D721Med (cell line): ENCODE data around the gene NUTF2.
"Not testable (repeated sequence)": the region's sequence is repeated elsewhere in the genome, so short reads cannot be mapped to it uniquely, and the experiment has no call there.

Source experiments
- DNase-seq: peaks from one replicate; pipeline ENCODE4 v3.0.0; 2011; ENCODE audit warnings: low spot score; ENCODE audit not compliant: insufficient read length
- FAIRE-seq: peaks from 2 replicates; lab custom pipeline; 2011; peaks lifted over from hg19 to GRCh38; lab: Jason Lieb, UNC
- TF ChIP-seq, protein P1 (sequence below): IDR thresholded peaks from 2 replicates; pipeline ENCODE4 v1.5.1; 2012; ENCODE audit warnings: mild to moderate bottlenecking, control low read depth; ENCODE audit not compliant: insufficient read depth; ENCODE audit errors: missing control alignments

Gene NUTF2

GRCh38 chr16:67822511-67822910, 24.2 kb upstream of the NUTF2 start:
- no peak for FAIRE-seq
- no peak for DNase-seq
- TF ChIP-seq, protein P1, sequence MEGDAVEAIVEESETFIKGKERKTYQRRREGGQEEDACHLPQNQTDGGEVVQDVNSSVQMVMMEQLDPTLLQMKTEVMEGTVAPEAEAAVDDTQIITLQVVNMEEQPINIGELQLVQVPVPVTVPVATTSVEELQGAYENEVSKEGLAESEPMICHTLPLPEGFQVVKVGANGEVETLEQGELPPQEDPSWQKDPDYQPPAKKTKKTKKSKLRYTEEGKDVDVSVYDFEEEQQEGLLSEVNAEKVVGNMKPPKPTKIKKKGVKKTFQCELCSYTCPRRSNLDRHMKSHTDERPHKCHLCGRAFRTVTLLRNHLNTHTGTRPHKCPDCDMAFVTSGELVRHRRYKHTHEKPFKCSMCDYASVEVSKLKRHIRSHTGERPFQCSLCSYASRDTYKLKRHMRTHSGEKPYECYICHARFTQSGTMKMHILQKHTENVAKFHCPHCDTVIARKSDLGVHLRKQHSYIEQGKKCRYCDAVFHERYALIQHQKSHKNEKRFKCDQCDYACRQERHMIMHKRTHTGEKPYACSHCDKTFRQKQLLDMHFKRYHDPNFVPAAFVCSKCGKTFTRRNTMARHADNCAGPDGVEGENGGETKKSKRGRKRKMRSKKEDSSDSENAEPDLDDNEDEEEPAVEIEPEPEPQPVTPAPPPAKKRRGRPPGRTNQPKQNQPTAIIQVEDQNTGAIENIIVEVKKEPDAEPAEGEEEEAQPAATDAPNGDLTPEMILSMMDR: no peak

DNA sequence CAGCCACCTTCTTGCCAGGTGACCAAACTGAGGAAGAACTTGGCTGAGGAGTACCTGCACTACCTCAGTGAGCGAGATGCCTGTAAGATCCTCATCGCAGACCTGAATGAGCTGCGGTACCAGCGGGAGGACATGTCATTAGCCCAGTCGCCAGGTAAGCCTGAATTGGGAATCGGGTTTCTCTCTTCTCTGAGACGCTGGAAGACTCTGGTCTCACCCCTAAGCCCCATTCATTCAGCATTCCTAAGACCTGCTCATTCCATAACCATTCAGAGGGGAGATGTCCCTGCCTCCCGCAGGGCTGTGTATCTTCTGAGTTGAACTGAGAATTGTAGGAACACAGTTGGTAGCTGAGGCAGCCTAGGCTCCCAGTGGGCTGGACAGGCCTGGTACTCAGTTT, 21.6 kb upstream of the NUTF2 start:
- DNase-seq: no peak
- TF ChIP-seq, protein P1: no peak

GRCh38 chr16:67825906-67826305, 20.8 kb upstream of the NUTF2 start:
- DNase-seq (no peak), FAIRE-seq (no peak)
- TF ChIP-seq, protein P1: no peak

More for the DNA sequence above, 21.6 kb upstream of the NUTF2 start:
- FAIRE-seq: no peak

DNA sequence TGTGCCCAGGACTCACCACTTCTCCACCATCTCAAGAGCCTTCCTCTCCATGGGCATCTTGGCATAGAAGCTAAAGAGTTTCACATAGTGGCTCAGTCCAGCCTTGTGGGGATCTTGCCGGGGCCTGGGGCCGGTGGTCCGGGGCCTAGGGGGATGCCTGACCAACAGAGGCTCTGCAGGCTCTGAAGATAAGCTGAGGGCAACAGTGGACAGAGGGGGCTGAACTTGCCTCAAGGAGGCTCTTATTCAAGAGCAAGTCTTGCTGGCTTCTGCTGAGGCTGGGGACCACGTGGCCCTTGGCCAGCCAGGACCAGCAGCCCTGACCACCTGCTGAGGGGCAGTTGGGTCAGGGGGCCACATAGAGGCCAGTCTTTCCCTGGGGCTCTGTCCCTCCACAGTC, 18.1 kb upstream of the NUTF2 start:
- FAIRE-seq (no peak), DNase-seq (no peak)
- TF ChIP-seq, protein P1: no peak

DNA sequence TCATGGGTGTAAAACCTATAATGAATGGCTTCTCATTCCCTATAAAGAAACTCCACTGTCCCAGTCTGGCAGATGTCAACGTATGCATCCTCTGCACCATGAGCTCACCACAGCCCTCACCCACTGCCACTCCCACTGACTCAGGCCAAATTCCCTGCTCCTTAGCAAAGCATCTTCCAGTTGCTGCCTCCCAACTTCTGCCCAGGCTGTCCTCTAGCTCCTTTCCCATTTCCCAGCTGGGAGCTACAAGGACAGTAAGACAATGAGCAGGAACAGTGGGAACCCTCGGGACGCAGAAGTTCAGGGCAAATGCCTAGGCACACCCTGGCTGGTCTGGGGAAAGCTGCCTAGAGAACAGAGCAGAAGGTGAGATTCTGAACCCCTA, 13.7 kb upstream of the NUTF2 start:
- no peak for DNase-seq
- TF ChIP-seq, protein P1: no peak
- no peak for FAIRE-seq

GRCh38 chr16:67833415-67834241, 13.1 kb upstream of the NUTF2 start:
- TF ChIP-seq, protein P1: no peak
- FAIRE-seq (no peak), DNase-seq (peak; percentile 71)

DNA sequence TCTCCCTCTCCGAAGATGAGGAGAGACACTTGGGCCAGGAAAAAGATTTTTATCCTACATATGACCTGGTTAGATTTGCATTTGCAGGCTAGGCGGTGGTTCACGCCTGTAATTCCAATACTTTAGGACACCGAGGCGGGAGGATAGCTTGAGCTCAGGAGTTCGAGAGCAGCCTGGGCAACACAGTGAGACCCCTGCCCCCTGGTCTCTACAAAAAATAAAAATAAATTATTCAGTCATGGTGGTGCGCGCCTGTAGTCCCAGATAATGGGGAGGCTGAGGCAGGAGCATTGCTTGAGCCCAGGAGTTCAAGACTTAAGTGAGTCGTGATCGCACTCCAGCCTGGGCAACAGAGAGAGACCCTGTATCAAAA, 12.5 kb upstream of the NUTF2 start:
- TF ChIP-seq, protein P1: no peak
- no peak for FAIRE-seq
- DNase-seq: no peak

DNA sequence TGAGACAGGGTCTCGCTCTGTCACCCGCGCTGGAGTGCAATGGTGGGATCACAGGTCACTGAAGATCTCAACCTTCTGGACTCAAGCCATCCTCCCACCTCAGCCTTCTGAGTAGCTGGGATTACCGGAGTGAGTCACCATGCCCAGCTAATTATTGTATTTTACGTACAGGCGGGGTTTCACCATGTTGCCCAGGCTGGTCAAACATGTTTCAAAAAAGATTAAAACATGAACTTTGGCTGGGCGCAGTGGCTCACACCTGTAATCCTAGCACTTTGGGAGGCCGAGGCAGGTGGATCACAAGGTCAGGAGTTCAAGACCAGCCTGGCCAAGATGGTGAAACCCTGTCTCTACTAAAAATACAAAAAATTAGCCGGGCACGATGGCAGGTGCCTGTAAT, 9.5 kb upstream of the NUTF2 start:
- not testable (repeated sequence) for DNase-seq, FAIRE-seq
